GM21576 (cell line): Measurements from ENCODE around the gene NXF3.
"Not testable (repeated sequence)": the region's sequence is repeated elsewhere in the genome, so short reads cannot be mapped to it uniquely, and the experiment has no call there.

Experiments used
- ATAC-seq: cut with Tn5 transposase; IDR thresholded peaks from one replicate; pipeline ENCODE4 v1.9.1; 2021; ENCODE audit warnings: mild to moderate bottlenecking, moderate library complexity; ENCODE audit not compliant: unreplicated experiment

NXF3 gene

GRCh38 chrX:103092942-103093341, at the start of gene NXF3:
Gene NXF3 (minus strand): TSS chrX:103093143. CDS start chrX:103093023, 120 bp downstream.
- no peak for ATAC-seq

- not testable (repeated sequence) for ATAC-seq
Observed at GRCh38 chrX:103136528-103136927, 43.6 kb upstream of the NXF3 start.

- ATAC-seq, result no peak
Observed at GRCh38 chrX:103124284-103124683, 31.3 kb upstream of the NXF3 start.

GRCh38 chrX:103120748-103121147, 27.8 kb upstream of the NXF3 start:
- ATAC-seq, result no peak

GRCh38 chrX:103116970-103117369, 24.0 kb upstream of the NXF3 start:
- ATAC-seq, result not testable (repeated sequence)

- not testable (repeated sequence) for ATAC-seq
Observed at GRCh38 chrX:103109497-103109896, 16.6 kb upstream of the NXF3 start.

GRCh38 chrX:103107836-103108235, 14.9 kb upstream of the NXF3 start:
- ATAC-seq, result no peak

GRCh38 chrX:103107227-103107737, 14.3 kb upstream of the NXF3 start:
- ATAC-seq, result not testable (repeated sequence)

GRCh38 chrX:103104370-103104769, 11.4 kb upstream of the NXF3 start:
- ATAC-seq, result not testable (repeated sequence)

- ATAC-seq, result not testable (repeated sequence)
Observed at GRCh38 chrX:103103866-103104265, 10.9 kb upstream of the NXF3 start.

GRCh38 chrX:103101299-103102042, 8.5 kb upstream of the NXF3 start:
- no peak for ATAC-seq

- no peak for ATAC-seq
Observed at GRCh38 chrX:103100484-103100883, 7.5 kb upstream of the NXF3 start.

- ATAC-seq, result no peak
Observed at GRCh38 chrX:103099691-103100090, 6.7 kb upstream of the NXF3 start.

- no peak for ATAC-seq
Observed at GRCh38 chrX:103098488-103098887, 5.5 kb upstream of the NXF3 start.

- ATAC-seq, result no peak
Observed at GRCh38 chrX:103081051-103081450, 11.9 kb downstream of the NXF3 start.

- ATAC-seq, result no peak
Observed at GRCh38 chrX:103073467-103073866, 19.5 kb downstream of the NXF3 start.

- ATAC-seq, result no peak
Observed at GRCh38 chrX:103066606-103067005, 26.3 kb downstream of the NXF3 start.

- ATAC-seq, result no peak
Observed at GRCh38 chrX:103063918-103064434, 29.0 kb downstream of the NXF3 start, which contains the start of gene BEX1. Gene BEX1 (minus strand): TSS chrX:103064171. CDS start chrX:103063274, 897 bp downstream.

- ATAC-seq, result no peak
Observed at GRCh38 chrX:103063191-103063845, 29.6 kb downstream of the NXF3 start.

GRCh38 chrX:103061486-103061885, 31.5 kb downstream of the NXF3 start:
- ATAC-seq, result no peak

- no peak for ATAC-seq
Observed at GRCh38 chrX:103056902-103057301, 36.0 kb downstream of the NXF3 start.

- ATAC-seq, result no peak
Observed at GRCh38 chrX:103052625-103053024, 40.3 kb downstream of the NXF3 start.
